OCI-LY3 (cell line): Measurements from ENCODE around the gene TIMM8A.
"Not testable (repeated sequence)": the region's sequence is repeated elsewhere in the genome, so short reads cannot be mapped to it uniquely, and the experiment has no call there.

Source experiments
- H2AFZ ChIP-seq: fragments of 200-600, 300-600 bp; shearing (Covaris generic); 2 replicates; pipeline ENCODE4 v1.6.0; 2014; ENCODE audit warnings: antibody characterized with exemption, low read depth, low read length
- H3K27ac ChIP-seq: fragments of 200-600, 300-600 bp; sonication (generic); 2 replicates; pipeline ENCODE4 v1.5.1; 2014; ENCODE audit warnings: mild to moderate bottlenecking, low read length, moderate library complexity, mixed read lengths
- H3K27me3 ChIP-seq: fragments of 200-600, 300-600 bp; sonication (generic); 2 replicates; pipeline ENCODE4 v1.6.1; 2014; ENCODE audit warnings: low read depth, low read length, mixed read lengths
- H3K36me3 ChIP-seq: fragments of 200-600, 300-600 bp; sonication (generic); replicated peaks from 2 replicates; pipeline ENCODE3; 2014; ENCODE audit warnings: low read depth, low read length, mixed read lengths
- H3K4me1 ChIP-seq: fragments of 300-600, 200-600 bp; sonication (generic); 2 replicates; pipeline ENCODE4 v1.6.1; 2014; ENCODE audit warnings: low read length, mixed read lengths
- H3K4me2 ChIP-seq: fragments of 200-600, 300-600 bp; sonication (generic); 2 replicates; pipeline ENCODE4 v1.6.1; 2014; ENCODE audit warnings: low read length, mixed read lengths
- H3K4me3 ChIP-seq: fragments of 300-600, 200-600 bp; sonication (generic); 2 replicates; pipeline ENCODE4 v1.5.1; 2014; ENCODE audit warnings: antibody characterized with exemption, mild to moderate bottlenecking, low read length, moderate library complexity
- H3K79me2 ChIP-seq: fragments of 300-600, 200-600 bp; shearing (Covaris generic); 2 replicates; pipeline ENCODE4 v1.6.1; 2014; ENCODE audit warnings: mild to moderate bottlenecking, low read length, mixed read lengths
- H3K9ac ChIP-seq: fragments of 300-600, 200-600 bp; shearing (Covaris generic); 2 replicates; pipeline ENCODE4 v1.6.0; 2014; ENCODE audit warnings: mild to moderate bottlenecking, low read length, moderate library complexity
- H3K9me3 ChIP-seq: fragments of 200-600, 300-600 bp; shearing (Covaris generic); 2 replicates; pipeline ENCODE4 v1.6.1; 2014; ENCODE audit warnings: low read length, mixed read lengths; ENCODE audit not compliant: insufficient read depth
- H4K20me1 ChIP-seq: fragments of 200-600, 300-600 bp; sonication (generic); 2 replicates; pipeline ENCODE4 v1.6.1; 2016; ENCODE audit warnings: low read length, mixed read lengths; ENCODE audit not compliant: insufficient read depth
- CTCF ChIP-seq: fragments of 200-600, 300-600 bp; sonication (generic); IDR thresholded peaks from 2 replicates; pipeline ENCODE4 v1.5.1; 2014; ENCODE audit warnings: antibody characterized with exemption, low read length, low read depth
- EZH2phosphoT487 ChIP-seq: fragments of 200-600 bp; shearing (Covaris generic); IDR thresholded peaks from 2 replicates; pipeline ENCODE4 v1.6.1; 2018; ENCODE audit warnings: antibody characterized with exemption, mixed run types, low read depth

The TIMM8A gene

GRCh38 chrX:101337776-101338271, 10.7 kb downstream of the TIMM8A start:
- no peaks in the 10 kb centered on the region for H3K36me3 ChIP-seq
- no peaks in the 10 kb centered on the region for H3K27me3 ChIP-seq
- no peak overlapping the region for H2AFZ ChIP-seq
- no peak overlapping the region for H3K9ac ChIP-seq
- peaks cover 4% of the 10 kb centered on the region; the same call in 1 of the 2 replicates for H3K79me2 ChIP-seq
- no peaks in the 10 kb centered on the region for H3K9me3 ChIP-seq
- no peak for TF ChIP-seq CTCF
- TF ChIP-seq EZH2phosphoT487, result no peak
- H3K4me1 ChIP-seq, result no peaks in the 10 kb centered on the region
- no peaks in the 10 kb centered on the region for H4K20me1 ChIP-seq
- H3K4me3 ChIP-seq, result no peak overlapping the region
- no peak overlapping the region for H3K4me2 ChIP-seq
- H3K27ac ChIP-seq, result no peak overlapping the region

GRCh38 chrX:101334310-101334709, 14.2 kb downstream of the TIMM8A start:
- H2AFZ ChIP-seq, H4K20me1 ChIP-seq, H3K27me3 ChIP-seq, H3K9ac ChIP-seq, H3K9me3 ChIP-seq, H3K4me2 ChIP-seq, H3K36me3 ChIP-seq, H3K79me2 ChIP-seq, H3K4me1 ChIP-seq, H3K4me3 ChIP-seq, H3K27ac ChIP-seq: not testable (repeated sequence)

GRCh38 chrX:101326600-101326999, 21.9 kb downstream of the TIMM8A start:
- H3K36me3 ChIP-seq, H3K27me3 ChIP-seq, H3K79me2 ChIP-seq, H3K4me1 ChIP-seq, H3K9ac ChIP-seq, H4K20me1 ChIP-seq, H3K4me2 ChIP-seq, H3K4me3 ChIP-seq, H3K27ac ChIP-seq, H2AFZ ChIP-seq, H3K9me3 ChIP-seq: not testable (repeated sequence)

- Histone ChIP-seq H3K9me3 (no peaks in the 10 kb centered on the region), H4K20me1 (no peaks in the 10 kb centered on the region), H3K9ac (no peak overlapping the region), H3K4me2 (no peak overlapping the region), H3K79me2 (no peaks in the 10 kb centered on the region), H2AFZ (no peak overlapping the region), H3K4me3 (no peak overlapping the region), H3K4me1 (peaks cover 4% of the 10 kb centered on the region), H3K27ac (no peak overlapping the region), H3K36me3 (no peaks in the 10 kb centered on the region), H3K27me3 (no peaks in the 10 kb centered on the region)
- no peak for TF ChIP-seq CTCF
- TF ChIP-seq EZH2phosphoT487, result no peak
These were observed 44.8 kb downstream of the TIMM8A start for GRCh38 chrX:101303790-101304189.
